Measurements from ENCODE around the gene ZNF346. TPM values are rescaled to one million over a fixed set of nuclear protein-coding genes. Genes with fewer than 3 reads are reported as not detected.

The ZNF346 gene
- total RNA-seq, 2 experiments from 2014 or later, result 36.6 to 42.4 TPM

DNA sequence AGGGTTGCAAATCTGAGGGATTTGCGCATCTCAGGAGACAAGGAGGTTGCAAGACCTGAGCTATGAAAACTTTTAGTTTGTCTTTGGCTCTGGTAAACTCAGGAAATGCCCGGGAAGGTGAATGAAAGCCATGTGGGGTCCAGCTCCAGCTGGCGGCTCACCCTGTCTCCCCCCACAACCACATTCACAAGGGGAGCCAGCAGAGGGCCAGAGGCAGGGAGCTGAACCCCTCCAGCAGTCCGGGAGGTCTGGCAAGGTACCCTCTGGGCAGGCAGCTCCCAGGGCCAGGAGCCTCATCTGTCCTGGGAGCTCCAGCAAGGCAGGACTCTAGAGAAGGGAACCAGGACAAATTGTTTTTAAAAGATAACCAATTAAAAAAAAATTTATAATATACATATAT lies 61.7 kb downstream of the ZNF346 start:
- no TSS peak for BruUV-seq (replicated peaks)
- Histone ChIP-seq H3K4me2 (ENCODE audit: low read length) (no peak overlapping the region), H3K4me3 (ENCODE audit: low read depth, low read length, poor library complexity, severe bottlenecking) (no peak overlapping the region), H3K36me3 (ENCODE audit: insufficient read depth, low read length) (no peaks in the 10 kb centered on the region), H4K20me1 (ENCODE audit: insufficient read depth, low read length) (no peaks in the 10 kb centered on the region), H3K9me3 (ENCODE audit: low read length) (no peaks in the 10 kb centered on the region), H2AFZ (ENCODE audit: low read length) (no peak overlapping the region), H3K9me2 (ENCODE audit: insufficient read depth, low read length) (no peaks in the 10 kb centered on the region), H3K27ac (ENCODE audit: low read depth, low read length, poor library complexity, severe bottlenecking) (no peak overlapping the region), H3K4me1 (ENCODE audit: insufficient read depth, low read length, poor library complexity, severe bottlenecking) (peaks cover 27% of the 10 kb centered on the region), H3K79me2 (ENCODE audit: insufficient read depth, low read depth, low read length) (no peaks in the 10 kb centered on the region)
- intact Hi-C loops (cut with micrococcal nuclease; ENCODE audit: unreplicated experiment), result loop anchor here (10.0 kb wide), 1 partner anchor 419 kb away; no protein-coding TSS in a partner anchor
- CTCF ChIA-PET (ENCODE audit: unreplicated experiment), result no interaction called here
- DNase-seq (ENCODE audit: low spot score), result no peak
- TF ChIP-seq, protein P1, sequence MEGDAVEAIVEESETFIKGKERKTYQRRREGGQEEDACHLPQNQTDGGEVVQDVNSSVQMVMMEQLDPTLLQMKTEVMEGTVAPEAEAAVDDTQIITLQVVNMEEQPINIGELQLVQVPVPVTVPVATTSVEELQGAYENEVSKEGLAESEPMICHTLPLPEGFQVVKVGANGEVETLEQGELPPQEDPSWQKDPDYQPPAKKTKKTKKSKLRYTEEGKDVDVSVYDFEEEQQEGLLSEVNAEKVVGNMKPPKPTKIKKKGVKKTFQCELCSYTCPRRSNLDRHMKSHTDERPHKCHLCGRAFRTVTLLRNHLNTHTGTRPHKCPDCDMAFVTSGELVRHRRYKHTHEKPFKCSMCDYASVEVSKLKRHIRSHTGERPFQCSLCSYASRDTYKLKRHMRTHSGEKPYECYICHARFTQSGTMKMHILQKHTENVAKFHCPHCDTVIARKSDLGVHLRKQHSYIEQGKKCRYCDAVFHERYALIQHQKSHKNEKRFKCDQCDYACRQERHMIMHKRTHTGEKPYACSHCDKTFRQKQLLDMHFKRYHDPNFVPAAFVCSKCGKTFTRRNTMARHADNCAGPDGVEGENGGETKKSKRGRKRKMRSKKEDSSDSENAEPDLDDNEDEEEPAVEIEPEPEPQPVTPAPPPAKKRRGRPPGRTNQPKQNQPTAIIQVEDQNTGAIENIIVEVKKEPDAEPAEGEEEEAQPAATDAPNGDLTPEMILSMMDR (conservative IDR thresholded peaks at IDR 0.05; ENCODE audit: low read length), result no peak
- no peak for TF ChIP-seq EZH2phosphoT487 (IDR thresholded peaks at IDR 0.05; ENCODE audit: borderline replicate concordance, low read depth, low read length)
- POLR2A ChIA-PET, result interaction anchor here (0.6 to 0.7 kb wide), 2 partner anchors 36 to 430 kb away, joined by 3 to 4 read pairs; no protein-coding TSS in a partner anchor

DNA sequence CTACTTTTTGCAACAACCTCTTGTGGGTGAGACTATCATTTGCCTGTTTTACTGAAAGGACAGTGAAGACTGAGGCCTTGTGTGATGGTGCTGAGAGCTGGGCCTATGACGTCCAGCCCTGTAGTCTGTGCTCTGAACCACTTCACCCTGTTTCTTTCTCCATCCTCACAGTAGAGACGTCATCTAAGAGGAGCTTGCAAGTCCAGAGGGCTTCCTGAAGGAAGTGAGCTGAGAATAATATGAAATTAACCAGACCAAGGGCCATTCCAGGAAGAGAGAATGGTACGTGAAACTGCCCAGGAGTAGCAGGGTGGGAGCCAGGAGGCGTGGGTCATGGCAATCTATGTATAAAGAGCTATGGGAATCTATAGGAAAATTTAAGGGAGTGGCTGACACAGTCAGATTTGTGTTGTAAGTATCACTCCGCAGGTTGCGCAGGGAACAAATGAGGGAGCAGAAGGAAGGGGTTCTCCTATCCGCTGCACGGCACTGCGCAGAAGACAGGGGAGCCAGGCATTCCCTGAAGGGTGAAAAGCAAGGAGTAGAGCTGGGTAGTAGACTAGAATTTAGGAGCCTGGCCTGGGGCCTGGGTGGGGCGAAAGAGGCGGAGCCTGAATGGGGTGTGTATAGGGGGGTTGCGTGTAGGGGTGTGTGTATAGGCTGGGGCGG lies 63.6 kb downstream of the ZNF346 start:
- intact Hi-C loops (cut with micrococcal nuclease; ENCODE audit: unreplicated experiment), result loop anchor here (1.0 to 10.0 kb wide), 2 partner anchors 80 to 421 kb away; partner anchors contain the start of gene UIMC1
- TF ChIP-seq, protein P1 (conservative IDR thresholded peaks at IDR 0.05; ENCODE audit: low read length), result no peak
- no peak for TF ChIP-seq EZH2phosphoT487 (IDR thresholded peaks at IDR 0.05; ENCODE audit: borderline replicate concordance, low read depth, low read length)
- Histone ChIP-seq H4K20me1 (ENCODE audit: insufficient read depth, low read length) (no peaks in the 10 kb centered on the region), H3K4me3 (ENCODE audit: low read depth, low read length, poor library complexity, severe bottlenecking) (peak overlapping the region; percentile 25), H3K4me2 (ENCODE audit: low read length) (peak overlapping the region; percentile 32; the same call in 1 of the 2 replicates), H3K36me3 (ENCODE audit: insufficient read depth, low read length) (no peaks in the 10 kb centered on the region), H3K9me2 (ENCODE audit: insufficient read depth, low read length) (no peaks in the 10 kb centered on the region), H2AFZ (ENCODE audit: low read length) (peak overlapping the region; percentile 43; the same call in 1 of the 2 replicates), H3K9me3 (ENCODE audit: low read length) (no peaks in the 10 kb centered on the region), H3K27ac (ENCODE audit: low read depth, low read length, poor library complexity, severe bottlenecking) (peak overlapping the region; percentile 59), H3K4me1 (ENCODE audit: insufficient read depth, low read length, poor library complexity, severe bottlenecking) (peaks cover 27% of the 10 kb centered on the region), H3K79me2 (ENCODE audit: insufficient read depth, low read depth, low read length) (no peaks in the 10 kb centered on the region)
- POLR2A ChIA-PET, result interaction anchor here (0.5 to 1.9 kb wide), 7 partner anchors 14 to 626 kb away, joined by 3 to 9 read pairs (median 3); no protein-coding TSS in a partner anchor
- BruUV-seq (replicated peaks), result no TSS peak
- peak; percentile 13 for DNase-seq (ENCODE audit: low spot score)
- CTCF ChIA-PET (ENCODE audit: unreplicated experiment), result interaction anchor here (0.6 to 1.0 kb wide), 4 partner anchors 14 to 26 kb away, joined by 3 to 4 read pairs (median 3); no protein-coding TSS in a partner anchor
